A549 (cell line): ENCODE data around the gene MBNL1. TPM values are rescaled to one million over a fixed set of nuclear protein-coding genes. Genes with fewer than 3 reads are reported as not detected.

ENCODE experiments used
- ATAC-seq, 2 experiments: fragments of 200-7000 bp in 1 of 2; fragments of >200 bp in 1 of 2; cut with Nextera tagmentation in 1 of 2; cut with Tn5 transposase in 1 of 2; 3 replicates each; pipeline versions ENCODE4 v1.8.0 to v1.9.1; 2018 to 2020; ENCODE audit warnings: mild to moderate bottlenecking in 1 of 2, moderate library complexity in 1 of 2
- CTCF ChIA-PET: fragments of 300-600 bp; sonication (Branson Sonifier 250); formaldehyde crosslinking; extraction: SDS; loops from one replicate; lab custom pipeline; 2021; ENCODE audit warnings: antibody characterized with exemption, inconsistent platforms; lab: Yijun Ruan, JAX
- POLR2A ChIA-PET: fragments of 350-600 bp; formaldehyde crosslinking; extraction: SDS; loops from one replicate; lab custom pipeline; 2021; ENCODE audit warnings: antibody characterized with exemption, inconsistent platforms; lab: Yijun Ruan, JAX
- DNase-seq, 2 experiments: peaks; one replicate each; pipeline versions ENCODE4 v3.0.0 to v3.0.0-alpha.2; 2011 to 2016; ENCODE audit warnings: low read depth in 1 of 2, low spot score in 1 of 2
- FAIRE-seq: peaks from 2 replicates; lab custom pipeline; 2011; peaks lifted over from hg19 to GRCh38; lab: Jason Lieb, UNC
- H3K27ac ChIP-seq, 2 experiments: fragments of >200 bp; sonication (Bioruptor Twin); formaldehyde crosslinking; 3 replicates each; pipeline ENCODE4 v1.5.1; 2016 to 2017
- H3K4me1 ChIP-seq: fragments of >200 bp; sonication (Bioruptor Twin); formaldehyde crosslinking; 3 replicates; pipeline ENCODE4 v1.6.1; 2016
- H3K4me2 ChIP-seq: fragments of >200 bp; sonication (Bioruptor Twin); formaldehyde crosslinking; 3 replicates; pipeline ENCODE4 v1.6.1; 2016
- H3K4me3 ChIP-seq: fragments of >200 bp; sonication (Bioruptor Twin); formaldehyde crosslinking; 3 replicates; pipeline ENCODE4 v1.5.1; 2016
- H3K9me3 ChIP-seq: fragments of >200 bp; sonication (Bioruptor Twin); formaldehyde crosslinking; 3 replicates; pipeline ENCODE4 v1.6.1; 2016
- BHLHE40 ChIP-seq: IDR thresholded peaks from 2 replicates; pipeline ENCODE4 v1.6.1; 2012; ENCODE audit warnings: low read depth, low read length, inconsistent platforms
- CBX2 ChIP-seq: fragments of 200-600 bp; sonication (generic); IDR thresholded peaks from 2 replicates; pipeline ENCODE4 v1.6.1; 2016; ENCODE audit warnings: low read depth, mild to moderate bottlenecking, borderline replicate concordance
- CHD4 ChIP-seq: fragments of 200-600 bp; sonication (generic); IDR thresholded peaks from 2 replicates; pipeline ENCODE4 v1.6.1; 2016; ENCODE audit warnings: antibody characterized with exemption, mild to moderate bottlenecking, borderline replicate concordance
- CTCF ChIP-seq: fragments of >200 bp; sonication (Bioruptor Twin); formaldehyde crosslinking; IDR thresholded peaks from 3 replicates; pipeline ENCODE4 v1.5.1; 2016
- E2F6 ChIP-seq: IDR thresholded peaks from 2 replicates; pipeline ENCODE4 v1.6.1; 2012; ENCODE audit warnings: low read depth, borderline replicate concordance
- EP300 ChIP-seq, 2 experiments: fragments of >200 bp; sonication (Bioruptor Twin); formaldehyde crosslinking; IDR thresholded peaks; 2 replicates in 1 of 2; 3 replicates in 1 of 2; pipeline ENCODE4 v1.6.1; 2016 to 2017
- ESRRA ChIP-seq: fragments of 150-350 bp; IDR thresholded peaks from 2 replicates; pipeline ENCODE4 v1.6.1; 2014; ENCODE audit warnings: mild to moderate bottlenecking, low read length, borderline replicate concordance
- FOSL2 ChIP-seq, 2 experiments: fragments of 450-650 bp in 1 of 2; fragments of >200 bp in 1 of 2; sonication (Bioruptor Twin) in 1 of 2; formaldehyde crosslinking; IDR thresholded peaks; 2 replicates each; pipeline versions ENCODE4 v1.5.0 to v1.6.1; 2016 to 2020; ENCODE audit warnings: mild to moderate bottlenecking in 1 of 2, moderate library complexity in 1 of 2
- GATA3 ChIP-seq: IDR thresholded peaks from 2 replicates; pipeline ENCODE4 v1.6.1; 2012; ENCODE audit warnings: borderline replicate concordance
- HDAC2 ChIP-seq: fragments of 200-600 bp; sonication (generic); IDR thresholded peaks from 2 replicates; pipeline ENCODE4 v1.6.1; 2016
- HMGXB4 ChIP-seq: fragments of 250-450 bp; sonication (Bioruptor Pico); IDR thresholded peaks from 2 replicates; pipeline ENCODE4 v1.5.0; 2021; ENCODE audit warnings: mild to moderate bottlenecking, moderate library complexity, borderline replicate concordance
- HOXA7 ChIP-seq: fragments of 250-450 bp; sonication (Bioruptor Pico); IDR thresholded peaks from 2 replicates; pipeline ENCODE4 v1.5.0; 2020; ENCODE audit warnings: mild to moderate bottlenecking, moderate library complexity
- KDM1A ChIP-seq: fragments of 200-600 bp; sonication (generic); IDR thresholded peaks from 2 replicates; pipeline ENCODE4 v1.6.1; 2016; ENCODE audit warnings: low read depth, mild to moderate bottlenecking
- MAFK ChIP-seq: fragments of 450-650 bp; IDR thresholded peaks from 2 replicates; pipeline ENCODE4 v1.6.1; 2014; ENCODE audit not compliant: partially characterized antibody
- MAZ ChIP-seq: fragments of 150-350 bp; IDR thresholded peaks from 2 replicates; pipeline ENCODE4 v1.6.1; 2014; ENCODE audit warnings: antibody characterized with exemption, low read depth, low read length, borderline replicate concordance
- PHF8 ChIP-seq: fragments of 200-600 bp; sonication (generic); IDR thresholded peaks from 2 replicates; pipeline ENCODE4 v1.6.1; 2016; ENCODE audit warnings: low read depth, mild to moderate bottlenecking, antibody characterized with exemption, moderate library complexity, borderline replicate concordance
- POLR2AphosphoS2 ChIP-seq: conservative IDR thresholded peaks from 2 replicates; pipeline ENCODE4 v1.6.1; 2012; ENCODE audit warnings: low read length, improper control_type of control experiment, inconsistent platforms
- RAD21 ChIP-seq, 2 experiments: fragments of >200 bp in 1 of 2; sonication (Bioruptor Twin) in 1 of 2; formaldehyde crosslinking in 1 of 2; IDR thresholded peaks in 1 of 2; conservative IDR thresholded peaks in 1 of 2; 2 replicates in 1 of 2; 3 replicates in 1 of 2; pipeline ENCODE4 v1.6.1; 2012 to 2018; ENCODE audit warnings: inconsistent platforms in 1 of 2
- REST ChIP-seq: fragments of 200-600 bp; sonication (generic); IDR thresholded peaks from 2 replicates; pipeline ENCODE4 v1.6.1; 2016; ENCODE audit warnings: antibody characterized with exemption, mild to moderate bottlenecking, moderate library complexity
- TFCP2L1 ChIP-seq: fragments of 250-450 bp; sonication (Bioruptor Pico); IDR thresholded peaks from 2 replicates; pipeline ENCODE4 v1.5.0; 2021; ENCODE audit warnings: mild to moderate bottlenecking
- USF2 ChIP-seq: fragments of 450-650 bp; IDR thresholded peaks from 2 replicates; pipeline ENCODE4 v1.6.1; 2014; ENCODE audit warnings: antibody characterized with exemption
- ZC3H11A ChIP-seq: fragments of 450-650 bp; IDR thresholded peaks from 2 replicates; pipeline ENCODE4 v1.6.1; 2014; ENCODE audit warnings: antibody characterized with exemption, mild to moderate bottlenecking
- ZSCAN20 ChIP-seq: fragments of 250-450 bp; sonication (Bioruptor Pico); IDR thresholded peaks from 2 replicates; pipeline ENCODE4 v1.8.0; 2022; ENCODE audit warnings: mild to moderate bottlenecking, moderate library complexity
- WGBS: methylation state at CpG from one replicate; pipeline ENCODE4 v1.1.6; 2017; ENCODE audit errors: missing lambda C conversion rate; 5-methylcytosine and 5-hydroxymethylcytosine counted together
- polyA plus RNA-seq, 4 experiments: library from polyadenylated mRNA; depleted of rRNA in 3 of 4; stranded (reverse); fragments of >200 nt; fragmentation: RNase III in 1 of 4; extraction: RNeasy Plus Mini Kit Qiagen cat#74134 plus additional on column Dnase treatment in 1 of 4; gene quantifications; 2 replicates in 3 of 4; 3 replicates in 1 of 4; pipeline ENCODE4 v1.2.3, GENCODE V29; 2011 to 2017

MBNL1 gene
- polyA plus RNA-seq, 2 of the 4 experiments (the other 2 are of a cell fraction) = 60.5 to 92.5 TPM

- TF ChIP-seq POLR2AphosphoS2 (no peak), TFCP2L1 (CRISPR knock-in tag) (no peak), E2F6 (no peak), MAZ (no peak), CBX2 (no peak)
Observed at GRCh38 chr3:152416808-152417580, 148.3 kb downstream of the MBNL1 start (continued).

- DNase-seq (no peak), FAIRE-seq (no peak), ATAC-seq (no peak)
- Histone ChIP-seq H3K9me3 (0 out of 3 replicates have a peak, but pooled peaks cover 3% of the 10 kb centered on the region), H3K4me2 (no peak overlapping the region), H3K4me1 (no peaks in the 10 kb centered on the region; the same call in 2 of the 3 replicates), H3K4me3 (no peak overlapping the region), H3K27ac (no peak overlapping the region)
- CTCF ChIA-PET = interaction anchor here (0.6 to 1.6 kb wide), 4 partner anchors 21 to 549 kb away, joined by 3 to 5 read pairs (median 3); no protein-coding TSS in a partner anchor
- WGBS = 90% methylated on average over 4 of the region's 7 CpGs
- POLR2A ChIA-PET = no interaction called here
- TF ChIP-seq RAD21 (conservative IDR thresholded peaks at IDR 0.05 in 1 of 2, IDR thresholded peaks at IDR 0.05 in 1 of 2) = no peak
- TF ChIP-seq CBX2 = no peak
- TF ChIP-seq ZSCAN20 (CRISPR knock-in tag) = no peak
- TF ChIP-seq BHLHE40 = no peak
- TF ChIP-seq CHD4 = no peak
- TF ChIP-seq FOSL2 (IDR thresholded peaks at IDR 0.05) = no peak
- no peak for TF ChIP-seq FOSL2 (CRISPR knock-in tag; IDR thresholded peaks at IDR 0.05)
- TF ChIP-seq USF2 = no peak
- no peak for TF ChIP-seq TFCP2L1 (CRISPR knock-in tag)
- no peak for TF ChIP-seq ZC3H11A
- TF ChIP-seq PHF8 = no peak
- TF ChIP-seq CTCF = no peak
- no peak for TF ChIP-seq EP300 (IDR thresholded peaks at IDR 0.05)
- no peak for TF ChIP-seq MAFK
- TF ChIP-seq HOXA7 = no peak
Observed at GRCh38 chr3:152419748-152420147, 151.0 kb downstream of the MBNL1 start.

GRCh38 chr3:152421162-152421561 lies 152.4 kb downstream of the MBNL1 start:
- no peak for FAIRE-seq
- POLR2A ChIA-PET = no interaction called here
- 95% methylated on average over 4 of the region's 6 CpGs for WGBS
- CTCF ChIA-PET = interaction anchor here (1.6 kb wide), 1 partner anchor 23 kb away, joined by 5 read pairs; no protein-coding TSS in a partner anchor
- H3K9me3 ChIP-seq = 0 out of 3 replicates have a peak, but pooled peaks cover 3% of the 10 kb centered on the region
- no peak for ATAC-seq
- DNase-seq = no peak
- H3K27ac ChIP-seq = no peak overlapping the region
- no peak overlapping the region for H3K4me3 ChIP-seq
- TF ChIP-seq GATA3 (no peak), REST (no peak), HDAC2 (no peak), KDM1A (no peak), HMGXB4 (CRISPR knock-in tag) (no peak), TFCP2L1 (CRISPR knock-in tag) (no peak), ESRRA (no peak), POLR2AphosphoS2 (no peak)
- no peak overlapping the region for H3K4me2 ChIP-seq
- no peaks in the 10 kb centered on the region; the same call in 2 of the 3 replicates for H3K4me1 ChIP-seq
